LNCaP clone FGC (cell line): ENCODE data around the gene FOXP1.

Source experiments
- DNase-seq: peaks from one replicate; pipeline ENCODE4 v3.0.0-alpha.2; 2011; ENCODE audit warnings: low read depth
- H3K4me3 ChIP-seq: 2 replicates; pipeline ENCODE4 v1.5.1; 2011; ENCODE audit warnings: mild to moderate bottlenecking, low read depth, low read length, control low read depth
- CTCF ChIP-seq: IDR thresholded peaks from 2 replicates; pipeline ENCODE4 v1.5.1; 2012; ENCODE audit warnings: mild to moderate bottlenecking; ENCODE audit not compliant: control insufficient read depth, insufficient read depth; ENCODE audit errors: extremely low read depth

The FOXP1 gene

GRCh38 chr3:71187715-71188114 is 395.8 kb downstream of the FOXP1 start:
- no peak overlapping the region for H3K4me3 ChIP-seq
- DNase-seq, result no peak
- TF ChIP-seq CTCF, result no peak

GRCh38 chr3:71186801-71187200 is 396.7 kb downstream of the FOXP1 start:
- H3K4me3 ChIP-seq, result no peak overlapping the region
- no peak for TF ChIP-seq CTCF
- no peak for DNase-seq

- no peak overlapping the region for H3K4me3 ChIP-seq
- no peak for TF ChIP-seq CTCF
- no peak for DNase-seq
Observed at GRCh38 chr3:71185733-71186455, 397.6 kb downstream of the FOXP1 start.

- no peak for DNase-seq
- TF ChIP-seq CTCF, result no peak
- no peak overlapping the region for H3K4me3 ChIP-seq
Observed at GRCh38 chr3:71184252-71184651, 399.3 kb downstream of the FOXP1 start.

GRCh38 chr3:71183549-71183948 is 400.0 kb downstream of the FOXP1 start:
- TF ChIP-seq CTCF, result no peak
- H3K4me3 ChIP-seq, result no peak overlapping the region

GRCh38 chr3:71180524-71180923 is 403.0 kb downstream of the FOXP1 start:
- no peak overlapping the region for H3K4me3 ChIP-seq
- TF ChIP-seq CTCF, result no peak
- no peak for DNase-seq

More at GRCh38 chr3:71183549-71183948, 400.0 kb downstream of the FOXP1 start:
- DNase-seq, result no peak

- no peak overlapping the region for H3K4me3 ChIP-seq
- no peak for DNase-seq
- TF ChIP-seq CTCF, result no peak
Observed at GRCh38 chr3:71177375-71177774, 406.2 kb downstream of the FOXP1 start.
